ENCODE results near the gene KIAA1549. TPM values are rescaled to one million over a fixed set of nuclear protein-coding genes. Genes with fewer than 3 reads are reported as not detected.
"Not testable (repeated sequence)": the region's sequence is repeated elsewhere in the genome, so short reads cannot be mapped to it uniquely, and the experiment has no call there.

The KIAA1549 gene
- total and polyA plus RNA-seq, 2 donors (not counting 1 experiment from before 2014, with no cell fraction given), result under 0.01 to 0.52 TPM

GRCh38 chr7:138797715-138798320 is 183.4 kb downstream of the KIAA1549 start, which contains the start of the genes ATP6V0A4 and TMEM213:
TSS of gene ATP6V0A4 (minus strand) at chr7:138798196. CDS start at chr7:138771247, 26,949 bp downstream.
TSS of gene TMEM213 (plus strand) at chr7:138797994. CDS start at chr7:138798105, 111 bp downstream.
- Histone ChIP-seq H3K9me3 (ENCODE audit: control extremely low read depth in 1 of 3, control insufficient read depth in 2 of 3, insufficient read depth in 1 of 3, low read length in 2 of 3) (no peaks in the 10 kb centered on the region), H3K4me2 (replicated peaks; ENCODE audit: low read depth, low read length, poor library complexity, severe bottlenecking) (no peak within 1 kb of the TSS), H3K9ac (ENCODE audit: low read length) (no peak within 1 kb of the TSS), H3K4me1 (ENCODE audit: control insufficient read depth in 2 of 2, insufficient read depth in 2 of 2, low read length in 2 of 2) (no peaks in the 10 kb centered on the region), H2AFZ (ENCODE audit: insufficient read depth, low read depth, low read length, poor library complexity, severe bottlenecking) (no peak within 1 kb of the TSS), H4K20me1 (ENCODE audit: control insufficient read depth, insufficient read depth, low read length, poor library complexity, severe bottlenecking) (no peaks in the 10 kb centered on the region), H3K79me2 (ENCODE audit: control insufficient read depth, insufficient read depth, low read length) (no peaks in the 10 kb centered on the region), H3K4me3 (ENCODE audit: control extremely low read depth in 1 of 5, extremely low read depth in 1 of 5, insufficient read depth in 1 of 5, low read depth in 2 of 5, low read length in 4 of 5) (no peak within 1 kb of the TSS), H3K27me3 (replicated peaks in 1 of 4; ENCODE audit: control extremely low read depth in 1 of 4, control insufficient read depth in 3 of 4, insufficient read depth in 4 of 4, low read length in 3 of 4) (no peaks in the 10 kb centered on the region), H3K36me3 (replicated peaks in 1 of 2; ENCODE audit: control extremely low read depth in 1 of 2, control insufficient read depth in 1 of 2, extremely low read depth in 1 of 2, insufficient read depth in 2 of 2, low read length in 1 of 2) (no peaks in the 10 kb centered on the region), H3K27ac (ENCODE audit: low read length in 2 of 2) (no peak within 1 kb of the TSS)
- ATAC-seq (ENCODE audit: low read depth), result no peak
- ChIA-PET POLR2A (no interaction called here), CTCF (no interaction called here)
- no peak for DNase-seq
- intact Hi-C loops (cut with micrococcal nuclease), result no loop called here
- H3K4me3 Mint-ChIP-seq, result no peak within 1 kb of the TSS
- no peak within 1 kb of the TSS for H3K27ac Mint-ChIP-seq
- H3K27me3 Mint-ChIP-seq, result peaks cover 4% of the 10 kb centered on the region
- 61% methylated on average over 10 of the region's 14 CpGs for WGBS (ENCODE audit: insufficient coverage)
- TF ChIP-seq EZH2 (IDR thresholded peaks at IDR 0.05; ENCODE audit: borderline replicate concordance, insufficient read depth, low read depth, low read length, poor library complexity, severe bottlenecking) (no peak), CTCF (IDR thresholded peaks at IDR 0.05) (no peak)
- H3K9me3 Mint-ChIP-seq (ENCODE audit: insufficient read depth), result no peaks in the 10 kb centered on the region
- no peaks in the 10 kb centered on the region for H3K4me1 Mint-ChIP-seq

- WGBS (ENCODE audit: insufficient coverage), result 75% methylated on average over 4 of the region's 4 CpGs
- H3K27ac Mint-ChIP-seq; H3K27me3 ChIP-seq (replicated peaks in 1 of 4; ENCODE audit: control extremely low read depth in 1 of 4, control insufficient read depth in 3 of 4, insufficient read depth in 4 of 4, low read length in 3 of 4); H4K20me1 ChIP-seq (ENCODE audit: control insufficient read depth, insufficient read depth, low read length, poor library complexity, severe bottlenecking); H3K9me3 ChIP-seq (ENCODE audit: control extremely low read depth in 1 of 3, control insufficient read depth in 2 of 3, insufficient read depth in 1 of 3, low read length in 2 of 3); H3K36me3 ChIP-seq (replicated peaks in 1 of 2; ENCODE audit: control extremely low read depth in 1 of 2, control insufficient read depth in 1 of 2, extremely low read depth in 1 of 2, insufficient read depth in 2 of 2, low read length in 1 of 2); H3K9ac ChIP-seq (ENCODE audit: low read length); H3K4me2 ChIP-seq (replicated peaks; ENCODE audit: low read depth, low read length, poor library complexity, severe bottlenecking); ATAC-seq (ENCODE audit: low read depth); H3K4me1 Mint-ChIP-seq; DNase-seq; intact Hi-C loops (cut with micrococcal nuclease); H3K4me1 ChIP-seq (ENCODE audit: control insufficient read depth in 2 of 2, insufficient read depth in 2 of 2, low read length in 2 of 2); H3K4me3 Mint-ChIP-seq; H3K79me2 ChIP-seq (ENCODE audit: control insufficient read depth, insufficient read depth, low read length); H3K27ac ChIP-seq (ENCODE audit: low read length in 2 of 2); H3K9me3 Mint-ChIP-seq (ENCODE audit: insufficient read depth); CTCF ChIA-PET; POLR2A ChIA-PET; H2AFZ ChIP-seq (ENCODE audit: insufficient read depth, low read depth, low read length, poor library complexity, severe bottlenecking); H3K4me3 ChIP-seq (ENCODE audit: control extremely low read depth in 1 of 5, extremely low read depth in 1 of 5, insufficient read depth in 1 of 5, low read depth in 2 of 5, low read length in 4 of 5); H3K27me3 Mint-ChIP-seq: not testable (repeated sequence)
Observed at GRCh38 chr7:138797046-138797445, 184.1 kb downstream of the KIAA1549 start.

Data from B cell (primary cell).